ENCODE data around the gene DDX50.

The DDX50 gene

GRCh38 chr10:68987611-68988010 lies 86.5 kb downstream of the DDX50 start:
- DNase-seq, result no peak
- peaks cover 67% of the 10 kb centered on the region for H3K36me3 Mint-ChIP-seq (ENCODE audit: low read depth)
- H3K4me1 Mint-ChIP-seq (ENCODE audit: low read depth), result peaks cover 52% of the 10 kb centered on the region
- no peaks in the 10 kb centered on the region for H3K9me3 Mint-ChIP-seq
- H3K4me3 Mint-ChIP-seq, result peak overlapping the region; percentile 92
- H3K27ac Mint-ChIP-seq, result peak overlapping the region; percentile 95
- H3K27me3 Mint-ChIP-seq, result no peaks in the 10 kb centered on the region

GRCh38 chr10:68988530-68989316 lies 87.6 kb downstream of the DDX50 start, which contains the start of gene KIFBP:
Gene KIFBP (plus strand): TSS chr10:68988803. CDS start chr10:68988833, 30 bp downstream.
- Mint-ChIP-seq H3K36me3 (ENCODE audit: low read depth) (peaks cover 56% of the 10 kb centered on the region), H3K4me1 (ENCODE audit: low read depth) (peaks cover 61% of the 10 kb centered on the region), H3K27me3 (no peaks in the 10 kb centered on the region), H3K27ac (peak within 1 kb of the TSS; percentile 95), H3K4me3 (peak within 1 kb of the TSS; percentile 92), H3K9me3 (no peaks in the 10 kb centered on the region)
- DNase-seq, result peak; percentile 83

DNA sequence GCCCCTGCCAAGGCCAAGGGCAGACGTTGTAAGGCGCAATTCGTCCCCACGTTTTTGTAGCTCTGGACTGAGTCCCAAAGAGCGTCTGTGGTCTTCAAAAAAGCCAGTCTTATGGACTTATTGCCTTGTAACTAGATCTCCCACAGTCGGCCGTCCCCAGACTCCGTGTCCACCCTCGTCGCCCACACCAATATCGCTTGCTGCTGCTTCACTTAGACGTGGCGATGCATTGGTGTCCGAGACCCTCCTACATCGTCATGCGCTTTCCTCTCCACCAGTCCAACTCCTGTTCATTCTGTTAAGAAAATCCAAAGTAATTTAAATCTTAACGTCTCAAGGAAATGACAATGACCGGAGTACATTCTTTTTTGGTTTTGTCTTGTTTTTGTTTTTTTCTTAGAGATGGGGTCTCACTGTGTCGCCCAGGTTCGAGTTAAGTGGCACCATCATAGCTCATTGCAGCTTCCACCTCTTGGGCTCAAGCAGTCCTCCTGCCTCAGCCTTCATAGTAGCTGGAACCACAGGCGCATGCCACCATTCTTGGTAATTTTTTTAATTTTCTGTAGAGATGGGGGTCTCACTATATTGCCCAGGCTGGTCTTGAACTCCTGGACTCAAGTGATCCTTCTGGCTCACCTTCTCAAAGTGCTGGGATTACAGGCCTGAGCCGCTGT lies 88.3 kb downstream of the DDX50 start:
- Mint-ChIP-seq H3K4me1 (ENCODE audit: low read depth) (peaks cover 64% of the 10 kb centered on the region), H3K27ac (peak overlapping the region; percentile 95)
- DNase-seq, result no peak

GRCh38 chr10:68992636-68993440 lies 91.7 kb downstream of the DDX50 start:
- H3K36me3 Mint-ChIP-seq (ENCODE audit: low read depth), result peaks cover 27% of the 10 kb centered on the region
- DNase-seq, result no peak
- no peaks in the 10 kb centered on the region for H3K27me3 Mint-ChIP-seq
- H3K4me1 Mint-ChIP-seq (ENCODE audit: low read depth), result peaks cover 70% of the 10 kb centered on the region
- peak overlapping the region; percentile 60 for H3K27ac Mint-ChIP-seq
- H3K9me3 Mint-ChIP-seq, result no peaks in the 10 kb centered on the region
- no peak overlapping the region for H3K4me3 Mint-ChIP-seq

More for the DNA sequence above, 88.3 kb downstream of the DDX50 start:
- Mint-ChIP-seq H3K27me3 (no peaks in the 10 kb centered on the region), H3K9me3 (no peaks in the 10 kb centered on the region), H3K4me3 (peak overlapping the region; percentile 92), H3K36me3 (ENCODE audit: low read depth) (peaks cover 49% of the 10 kb centered on the region)

Data from activated T-cell treated with anti-CD3 and anti-CD28 coated beads, Interleukin-2, amount 50 U/mL, for 24 hours (primary cell).